Fibroblast of the aortic adventitia (primary cell): ENCODE data around the gene ALDH16A1. TPM values are rescaled to one million over a fixed set of nuclear protein-coding genes. Genes with fewer than 3 reads are reported as not detected.

Experiments used
- DNase-seq: peaks from one replicate; pipeline ENCODE4 v3.0.0-alpha.2; 2010; ENCODE audit warnings: low read depth
- H3K4me3 ChIP-seq: 2 replicates; pipeline ENCODE4 v1.5.1; 2011; ENCODE audit warnings: low read depth, mild to moderate bottlenecking, control low read depth, low read length, moderate library complexity
- total RNA-seq: library from RNA; depleted of rRNA; stranded (reverse); fragments of >200 nt; gene quantifications from 2 replicates; pipeline ENCODE4 v1.2.3, GENCODE V29; 2012; ENCODE audit warnings: low replicate concordance
- TF ChIP-seq, protein P1 (sequence below): IDR thresholded peaks from 2 replicates; pipeline ENCODE4 v1.5.1; 2011; ENCODE audit warnings: mild to moderate bottlenecking, low read length, control low read depth, inconsistent platforms; ENCODE audit not compliant: insufficient read depth

Gene ALDH16A1
- total RNA-seq, 1 donor = 25.0 TPM

DNA sequence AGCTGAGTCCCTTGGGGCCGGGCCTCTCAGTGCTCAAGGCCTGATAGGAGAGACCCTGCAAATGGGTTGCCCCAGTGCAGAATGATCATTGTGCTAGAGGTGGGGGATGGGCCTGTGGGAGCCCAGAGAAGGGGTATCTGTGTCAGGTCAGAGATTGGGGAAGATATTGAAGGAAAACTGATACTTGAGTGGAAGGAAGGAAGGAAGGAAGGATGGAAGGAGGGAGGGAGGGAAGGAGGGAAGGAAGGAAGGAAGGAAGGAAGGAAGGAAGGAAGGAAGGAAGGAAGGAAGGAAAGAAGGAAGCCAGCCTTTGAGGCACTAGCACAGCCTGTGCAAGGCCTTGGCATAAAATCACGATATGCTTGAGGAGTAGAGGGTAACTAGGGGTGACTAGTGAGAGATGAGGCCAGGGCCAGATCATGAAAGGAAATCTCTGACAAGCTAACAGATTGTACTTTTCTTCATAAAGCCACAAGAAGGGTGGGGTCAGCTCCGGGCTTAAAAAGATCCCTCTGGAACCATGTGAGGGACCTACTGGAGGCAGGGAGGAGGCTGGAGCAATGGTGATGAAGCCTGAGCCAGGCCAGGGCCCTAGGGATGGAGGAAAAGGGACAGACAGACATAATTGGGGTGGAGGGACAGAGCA, 41.2 kb upstream of the ALDH16A1 start:
- TF ChIP-seq, protein P1, sequence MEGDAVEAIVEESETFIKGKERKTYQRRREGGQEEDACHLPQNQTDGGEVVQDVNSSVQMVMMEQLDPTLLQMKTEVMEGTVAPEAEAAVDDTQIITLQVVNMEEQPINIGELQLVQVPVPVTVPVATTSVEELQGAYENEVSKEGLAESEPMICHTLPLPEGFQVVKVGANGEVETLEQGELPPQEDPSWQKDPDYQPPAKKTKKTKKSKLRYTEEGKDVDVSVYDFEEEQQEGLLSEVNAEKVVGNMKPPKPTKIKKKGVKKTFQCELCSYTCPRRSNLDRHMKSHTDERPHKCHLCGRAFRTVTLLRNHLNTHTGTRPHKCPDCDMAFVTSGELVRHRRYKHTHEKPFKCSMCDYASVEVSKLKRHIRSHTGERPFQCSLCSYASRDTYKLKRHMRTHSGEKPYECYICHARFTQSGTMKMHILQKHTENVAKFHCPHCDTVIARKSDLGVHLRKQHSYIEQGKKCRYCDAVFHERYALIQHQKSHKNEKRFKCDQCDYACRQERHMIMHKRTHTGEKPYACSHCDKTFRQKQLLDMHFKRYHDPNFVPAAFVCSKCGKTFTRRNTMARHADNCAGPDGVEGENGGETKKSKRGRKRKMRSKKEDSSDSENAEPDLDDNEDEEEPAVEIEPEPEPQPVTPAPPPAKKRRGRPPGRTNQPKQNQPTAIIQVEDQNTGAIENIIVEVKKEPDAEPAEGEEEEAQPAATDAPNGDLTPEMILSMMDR = no peak
- no peak for DNase-seq
- no peak overlapping the region for H3K4me3 ChIP-seq

DNA sequence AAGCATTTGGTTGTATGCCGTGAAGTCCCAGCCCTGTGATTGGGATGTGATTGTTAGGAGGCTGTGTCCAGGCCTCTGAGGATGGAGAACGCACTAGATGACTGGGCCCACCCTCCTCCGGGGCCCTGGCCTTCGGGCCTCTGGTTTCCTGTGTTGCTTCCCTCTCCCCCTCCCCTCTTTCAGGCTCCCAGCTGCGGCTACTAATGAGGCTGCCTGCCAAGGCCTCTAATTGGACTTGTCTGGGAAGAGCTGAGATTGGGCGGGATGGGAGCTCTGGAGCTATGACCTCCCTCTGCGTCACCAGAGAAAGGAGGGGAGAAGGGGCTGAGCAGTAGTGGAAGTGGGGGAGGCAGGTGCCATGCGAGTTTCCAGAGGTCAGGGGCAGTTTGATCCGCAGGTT, 39.7 kb upstream of the ALDH16A1 start:
- DNase-seq = no peak
- TF ChIP-seq, protein P1 = no peak
- H3K4me3 ChIP-seq = no peak overlapping the region

DNA sequence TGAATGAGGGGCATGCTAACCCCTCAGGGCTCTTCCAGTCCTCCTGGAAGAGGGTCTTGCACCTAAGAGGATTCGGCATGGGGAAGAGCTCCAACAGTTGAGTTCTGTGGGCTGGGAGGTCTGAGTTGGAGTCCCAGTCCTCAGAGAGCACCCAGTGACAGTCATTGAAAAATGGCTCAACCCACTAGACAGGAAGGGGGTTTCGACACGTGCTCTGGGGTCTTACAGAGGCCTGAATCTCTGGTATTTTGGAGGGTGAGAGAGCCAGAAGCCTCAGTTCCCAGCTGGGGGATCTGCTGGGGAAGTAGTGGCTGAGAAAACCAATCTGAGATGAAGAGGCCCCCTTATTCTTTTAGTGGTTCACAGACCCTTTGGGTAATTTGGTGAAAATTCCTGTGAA, 38.8 kb upstream of the ALDH16A1 start:
- TF ChIP-seq, protein P1 = no peak
- DNase-seq = no peak
- no peak overlapping the region for H3K4me3 ChIP-seq

DNA sequence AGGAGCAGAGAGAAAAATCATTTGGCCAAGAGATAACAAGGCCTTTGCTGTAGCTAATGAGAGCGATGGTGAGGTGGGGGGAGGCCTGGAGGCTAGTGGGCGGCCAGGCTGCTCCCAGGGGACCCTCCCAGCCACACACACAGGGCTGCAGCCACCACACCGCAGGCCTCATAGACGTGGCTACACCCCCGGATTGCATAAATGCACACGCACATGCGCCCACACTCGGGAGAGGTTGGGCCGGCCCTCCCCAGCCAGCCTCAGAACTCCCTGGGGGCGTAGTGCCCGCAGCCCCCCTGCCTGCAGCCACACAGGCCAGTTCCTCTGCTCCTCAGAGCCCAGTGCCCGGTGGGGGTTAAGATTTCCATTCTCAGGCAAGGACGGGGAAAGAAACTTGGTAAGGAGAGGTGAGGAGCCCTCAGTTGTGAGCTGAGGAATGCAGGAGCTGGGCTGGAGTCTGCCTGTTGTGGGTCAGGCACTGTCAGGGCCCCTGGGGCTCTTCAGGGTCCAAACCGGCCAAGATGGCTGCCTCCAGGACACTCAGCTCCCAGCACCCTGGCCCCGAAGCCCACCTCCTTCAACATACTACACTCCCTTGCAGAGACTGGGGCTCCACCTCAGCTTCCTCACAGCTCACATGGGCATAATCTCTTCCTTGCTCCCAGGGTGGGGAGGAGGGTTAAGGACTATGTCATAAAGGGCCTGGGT, 37.8 kb upstream of the ALDH16A1 start:
- H3K4me3 ChIP-seq = no peak overlapping the region
- TF ChIP-seq, protein P1 = no peak
- peak; percentile 28 for DNase-seq

DNA sequence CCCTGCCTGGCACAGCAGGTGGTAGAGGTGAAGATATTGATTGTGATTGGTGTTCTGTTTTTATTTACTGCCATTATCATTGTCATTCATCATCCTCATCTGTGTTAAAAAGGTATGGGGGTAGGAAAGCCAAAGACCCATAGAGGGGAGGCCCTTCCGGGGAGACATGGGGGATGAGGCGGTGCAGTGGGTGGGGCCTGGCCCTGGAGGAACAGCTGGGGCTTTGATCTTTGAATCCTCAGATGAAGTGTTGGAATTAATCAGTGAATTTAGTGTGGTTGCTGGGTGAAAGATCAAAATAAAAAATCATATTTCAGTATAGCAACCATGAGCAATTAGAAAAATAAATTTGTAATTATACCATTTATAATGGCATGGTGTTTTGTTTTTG, 37.2 kb upstream of the ALDH16A1 start:
- no peak overlapping the region for H3K4me3 ChIP-seq
- TF ChIP-seq, protein P1 = no peak
- DNase-seq = no peak

DNA sequence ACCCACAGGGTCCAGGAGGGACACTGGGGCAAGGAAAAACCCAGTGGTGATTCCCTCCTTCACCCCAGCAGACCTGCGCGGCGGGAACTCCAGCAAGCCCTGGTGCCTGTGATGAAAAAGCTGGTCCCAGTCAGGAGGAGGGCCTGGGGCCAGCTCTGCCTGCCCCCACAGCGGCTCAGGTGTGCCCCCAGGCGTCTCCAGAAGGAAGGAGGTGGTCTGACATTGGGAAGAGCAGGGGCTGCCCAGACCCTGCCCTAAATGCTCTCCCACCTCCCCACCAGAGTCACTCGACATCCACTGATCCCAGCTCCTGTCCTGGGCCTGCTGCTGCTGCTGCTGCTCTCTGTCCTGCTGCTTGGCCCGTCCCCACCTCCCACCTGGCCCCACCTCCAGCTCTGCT, 35.9 kb upstream of the ALDH16A1 start:
- H3K4me3 ChIP-seq = no peak overlapping the region
- no peak for DNase-seq
- TF ChIP-seq, protein P1 = no peak

DNA sequence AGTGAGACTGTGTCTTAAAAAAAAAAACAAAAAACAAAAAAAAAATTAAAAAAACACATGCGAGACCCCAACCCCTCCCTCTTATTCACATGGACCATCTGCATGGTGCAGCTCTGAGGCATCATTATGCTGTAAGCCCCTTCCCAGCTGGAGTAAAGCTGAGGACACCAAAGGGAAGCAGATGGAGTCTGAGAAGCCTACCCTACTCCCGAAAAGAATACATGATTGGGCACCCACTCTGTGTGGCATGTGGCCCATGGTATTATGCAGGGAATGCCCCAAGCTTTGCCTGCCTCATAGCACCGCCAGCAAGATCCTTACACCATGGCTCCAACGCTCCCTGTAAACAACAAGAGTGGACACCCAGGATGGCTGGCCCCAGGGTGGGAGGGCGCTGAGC, 34.5 kb upstream of the ALDH16A1 start:
- TF ChIP-seq, protein P1 = no peak
- DNase-seq = no peak
- no peak overlapping the region for H3K4me3 ChIP-seq
